NCI-H2029 (cell line): ENCODE measurements around the gene SLC16A9.
"Not testable (repeated sequence)": the region's sequence is repeated elsewhere in the genome, so short reads cannot be mapped to it uniquely, and the experiment has no call there.

ENCODE experiments used
- DNase-seq: peaks from one replicate; lab custom pipeline; 2025; lab: John Stamatoyannopoulos, UW

The SLC16A9 gene

GRCh38 chr10:59709395-59710125, at the start of gene SLC16A9:
TSS of gene SLC16A9 (minus strand) at chr10:59709850. CDS start at chr10:59684291, 25,559 bp downstream.
- DNase-seq: no peak

- no peak for DNase-seq
Observed at GRCh38 chr10:59757966-59758365, 48.3 kb upstream of the SLC16A9 start.

- no peak for DNase-seq
Observed at GRCh38 chr10:59754951-59755350, 45.3 kb upstream of the SLC16A9 start.

GRCh38 chr10:59753267-59753666, 43.6 kb upstream of the SLC16A9 start, which contains the start of gene MRLN:
TSS of gene MRLN (minus strand) at chr10:59753455.
- no peak for DNase-seq

GRCh38 chr10:59752278-59752940, 42.8 kb upstream of the SLC16A9 start:
- no peak for DNase-seq

- no peak for DNase-seq
Observed at GRCh38 chr10:59750155-59750945, 40.7 kb upstream of the SLC16A9 start.

GRCh38 chr10:59748834-59749233, 39.2 kb upstream of the SLC16A9 start:
- no peak for DNase-seq

GRCh38 chr10:59745163-59745650, 35.6 kb upstream of the SLC16A9 start:
- no peak for DNase-seq

- DNase-seq: not testable (repeated sequence)
Observed at GRCh38 chr10:59744762-59745161, 35.1 kb upstream of the SLC16A9 start.

GRCh38 chr10:59744156-59744555, 34.5 kb upstream of the SLC16A9 start:
- not testable (repeated sequence) for DNase-seq

GRCh38 chr10:59741583-59741982, 31.9 kb upstream of the SLC16A9 start:
- no peak for DNase-seq

GRCh38 chr10:59741048-59741447, 31.4 kb upstream of the SLC16A9 start:
- DNase-seq: no peak

- no peak for DNase-seq
Observed at GRCh38 chr10:59736749-59737148, 27.1 kb upstream of the SLC16A9 start.

- DNase-seq: no peak
Observed at GRCh38 chr10:59735296-59735695, 25.6 kb upstream of the SLC16A9 start.

GRCh38 chr10:59734014-59734462, 24.4 kb upstream of the SLC16A9 start:
- no peak for DNase-seq

GRCh38 chr10:59733321-59734013, 23.8 kb upstream of the SLC16A9 start:
- DNase-seq: not testable (repeated sequence)

GRCh38 chr10:59732849-59733248, 23.2 kb upstream of the SLC16A9 start:
- not testable (repeated sequence) for DNase-seq

GRCh38 chr10:59729167-59729566, 19.5 kb upstream of the SLC16A9 start:
- DNase-seq: not testable (repeated sequence)

GRCh38 chr10:59724098-59724938, 14.7 kb upstream of the SLC16A9 start:
- DNase-seq: no peak

- DNase-seq: no peak
Observed at GRCh38 chr10:59720377-59720776, 10.7 kb upstream of the SLC16A9 start.

- no peak for DNase-seq
Observed at GRCh38 chr10:59719374-59719773, 9.7 kb upstream of the SLC16A9 start.
